NCI-H128 (cell line): ENCODE data around the gene HCRTR1.

Experiments
- DNase-seq: peaks from one replicate; lab custom pipeline; 2025; ENCODE audit not compliant: unreplicated experiment; lab: John Stamatoyannopoulos, UW

Gene HCRTR1

DNA sequence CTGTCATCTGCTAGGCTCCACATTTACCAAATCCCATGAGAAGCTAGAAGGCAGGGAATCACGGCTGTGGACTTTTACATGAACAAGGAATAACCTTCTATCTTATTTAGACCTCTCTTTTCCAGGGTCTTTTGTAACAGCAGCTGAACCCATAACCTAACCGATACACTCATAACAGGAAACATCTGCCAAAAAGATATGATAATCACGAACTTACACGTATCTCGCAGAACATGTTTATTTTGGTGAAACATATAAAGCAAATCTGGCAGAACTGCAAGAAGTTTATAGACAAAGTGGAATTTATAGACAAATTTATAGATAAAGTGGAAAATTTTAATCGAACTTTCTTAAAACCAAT lies 20.8 kb upstream of the HCRTR1 start:
- DNase-seq, result no peak

DNA sequence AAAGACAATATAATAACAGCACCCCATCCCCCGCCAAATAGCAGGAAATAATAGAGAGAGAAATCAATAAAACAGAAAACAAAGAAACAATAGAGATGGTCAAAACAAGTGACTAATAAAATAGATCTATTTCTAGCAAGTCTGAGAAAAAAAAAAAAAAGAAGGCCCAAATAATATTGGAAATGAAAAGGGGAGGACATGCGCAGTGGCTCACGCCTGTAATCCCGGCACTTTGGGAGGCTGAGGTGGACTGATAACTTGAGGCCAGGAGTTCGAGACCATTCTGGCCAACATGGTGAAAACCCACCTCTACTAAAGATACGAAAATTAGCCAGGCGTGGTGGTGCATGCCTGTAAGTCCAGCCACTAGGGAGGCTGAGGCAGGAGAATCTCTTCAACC lies 18.5 kb upstream of the HCRTR1 start:
- DNase-seq, result no peak

- DNase-seq, result no peak
These were observed 16.8 kb upstream of the HCRTR1 start for GRCh38 chr1:31600641-31601040.

- no peak for DNase-seq
These were observed 15.4 kb upstream of the HCRTR1 start for GRCh38 chr1:31602081-31602480.

GRCh38 chr1:31605908-31606427 lies 11.5 kb upstream of the HCRTR1 start:
- no peak for DNase-seq

DNA sequence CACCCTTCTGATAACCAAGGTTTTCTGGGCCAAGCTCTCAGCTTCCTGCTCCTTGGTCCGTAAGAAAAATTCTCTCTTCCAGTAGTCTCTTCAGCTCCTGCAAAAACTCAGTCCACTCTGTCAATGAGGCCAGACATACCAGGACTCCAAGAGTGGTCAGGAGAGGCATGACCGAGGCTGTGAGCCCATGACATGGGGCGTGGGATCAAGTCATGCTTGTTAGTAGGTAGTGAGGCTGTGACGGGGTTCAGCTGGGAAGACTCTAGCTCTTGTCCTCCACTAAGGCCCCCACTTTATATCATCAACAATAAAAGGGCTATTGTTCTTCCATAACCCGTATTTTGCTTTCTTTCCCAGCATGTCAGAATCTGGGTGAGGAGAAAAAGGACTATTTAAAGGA lies 10.1 kb upstream of the HCRTR1 start:
- DNase-seq, result no peak

- no peak for DNase-seq
These were observed 7.9 kb upstream of the HCRTR1 start for GRCh38 chr1:31609514-31610118.

- DNase-seq, result no peak
These were observed 3.0 kb upstream of the HCRTR1 start for GRCh38 chr1:31614414-31615005.

- DNase-seq, result no peak
These were observed 2.1 kb upstream of the HCRTR1 start for GRCh38 chr1:31615414-31615813.

DNA sequence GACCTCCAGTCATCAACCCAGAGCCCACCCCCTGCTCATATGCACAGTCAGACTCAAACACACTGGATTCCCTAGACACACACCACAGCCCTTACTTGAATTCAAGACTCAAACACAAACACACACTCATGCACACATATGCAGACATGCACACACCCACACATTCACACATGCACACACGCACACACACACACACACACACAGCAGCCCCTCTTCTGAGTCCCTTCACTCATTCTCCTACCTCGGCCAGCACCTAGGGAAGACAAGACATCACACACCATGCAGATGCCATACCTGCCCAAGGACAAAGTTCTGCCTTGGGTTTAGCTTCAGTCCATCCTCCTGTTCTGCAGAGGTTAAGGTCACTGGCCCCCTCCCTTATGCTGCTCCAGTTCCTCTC lies 1.6 kb upstream of the HCRTR1 start:
- no peak for DNase-seq

DNA sequence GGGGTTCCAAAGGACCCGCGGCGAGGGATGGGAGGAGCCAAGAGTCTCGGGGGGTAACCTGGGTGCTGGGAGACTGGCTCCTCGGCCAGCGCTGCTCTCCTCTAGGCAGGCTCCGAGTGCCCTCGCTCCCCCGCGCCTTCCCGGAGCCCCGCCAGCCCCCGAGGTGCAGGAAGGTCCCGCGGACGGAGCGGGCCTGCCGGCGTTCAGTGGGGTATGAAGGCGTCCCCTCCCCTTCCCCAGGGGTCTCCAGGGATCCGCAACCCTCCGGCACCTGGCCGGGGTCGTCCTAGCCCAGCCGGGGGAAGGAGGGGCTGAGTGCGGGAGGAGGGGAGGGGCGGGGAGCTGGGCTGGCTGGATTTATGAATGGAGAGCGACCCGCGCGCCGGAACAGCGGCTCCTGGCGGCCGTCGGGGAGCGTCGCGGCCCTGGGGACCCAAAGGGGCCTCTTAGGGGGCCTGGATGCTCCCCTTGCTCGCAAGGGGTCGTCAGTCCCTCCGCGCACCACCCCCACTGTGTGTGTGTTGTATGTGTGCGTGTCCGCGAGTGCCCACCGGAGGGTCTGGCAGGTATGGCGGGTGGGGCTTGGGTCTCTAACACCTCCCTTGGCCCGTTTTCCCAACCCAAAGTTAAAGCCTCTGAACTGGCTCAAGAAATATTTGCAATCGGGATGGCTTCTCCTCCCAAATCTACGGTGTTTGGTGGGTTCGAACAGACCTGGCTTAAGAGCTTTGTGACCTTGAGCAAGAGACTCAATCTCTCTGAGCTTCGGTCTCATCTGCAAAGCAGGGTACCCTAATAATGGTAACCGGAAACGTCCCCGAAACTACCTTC lies 642 bp downstream of the HCRTR1 start:
- DNase-seq, result no peak

DNA sequence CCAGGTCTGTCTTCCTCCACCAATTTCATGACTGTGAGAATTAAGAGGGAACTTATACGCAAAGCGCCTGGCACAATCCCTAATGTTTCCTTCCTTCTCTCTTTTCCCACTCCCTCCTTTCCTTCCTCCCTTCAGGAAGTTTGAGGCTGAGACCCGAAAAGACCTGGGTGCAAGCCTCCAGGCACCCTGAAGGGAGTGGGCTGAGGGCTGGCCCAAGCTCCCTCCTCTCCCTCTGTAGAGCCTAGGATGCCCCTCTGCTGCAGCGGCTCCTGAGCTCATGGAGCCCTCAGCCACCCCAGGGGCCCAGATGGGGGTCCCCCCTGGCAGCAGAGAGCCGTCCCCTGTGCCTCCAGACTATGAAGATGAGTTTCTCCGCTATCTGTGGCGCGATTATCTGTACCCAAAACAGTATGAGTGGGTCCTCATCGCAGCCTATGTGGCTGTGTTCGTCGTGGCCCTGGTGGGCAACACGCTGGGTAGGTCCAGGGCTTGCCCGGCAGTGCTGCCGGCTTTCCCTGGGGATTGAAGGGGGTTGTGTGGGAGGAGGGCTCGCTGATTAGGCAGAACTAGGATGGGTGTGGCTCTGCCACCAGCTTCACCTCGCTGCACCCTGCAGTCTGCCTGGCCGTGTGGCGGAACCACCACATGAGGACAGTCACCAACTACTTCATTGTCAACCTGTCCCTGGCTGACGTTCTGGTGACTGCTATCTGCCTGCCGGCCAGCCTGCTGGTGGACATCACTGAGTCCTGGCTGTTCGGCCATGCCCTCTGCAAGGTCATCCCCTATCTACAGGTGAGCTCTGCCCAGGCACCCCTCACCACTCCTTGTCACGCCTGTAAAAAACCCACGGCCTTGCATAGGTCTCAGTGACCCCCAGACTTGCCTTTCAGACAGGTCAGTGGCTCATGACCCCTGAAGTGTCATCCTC lies 1.7 kb downstream of the HCRTR1 start:
- no peak for DNase-seq

GRCh38 chr1:31620631-31621497 lies 3.4 kb downstream of the HCRTR1 start:
- no peak for DNase-seq

GRCh38 chr1:31621498-31621820 lies 4.0 kb downstream of the HCRTR1 start:
- DNase-seq, result no peak

DNA sequence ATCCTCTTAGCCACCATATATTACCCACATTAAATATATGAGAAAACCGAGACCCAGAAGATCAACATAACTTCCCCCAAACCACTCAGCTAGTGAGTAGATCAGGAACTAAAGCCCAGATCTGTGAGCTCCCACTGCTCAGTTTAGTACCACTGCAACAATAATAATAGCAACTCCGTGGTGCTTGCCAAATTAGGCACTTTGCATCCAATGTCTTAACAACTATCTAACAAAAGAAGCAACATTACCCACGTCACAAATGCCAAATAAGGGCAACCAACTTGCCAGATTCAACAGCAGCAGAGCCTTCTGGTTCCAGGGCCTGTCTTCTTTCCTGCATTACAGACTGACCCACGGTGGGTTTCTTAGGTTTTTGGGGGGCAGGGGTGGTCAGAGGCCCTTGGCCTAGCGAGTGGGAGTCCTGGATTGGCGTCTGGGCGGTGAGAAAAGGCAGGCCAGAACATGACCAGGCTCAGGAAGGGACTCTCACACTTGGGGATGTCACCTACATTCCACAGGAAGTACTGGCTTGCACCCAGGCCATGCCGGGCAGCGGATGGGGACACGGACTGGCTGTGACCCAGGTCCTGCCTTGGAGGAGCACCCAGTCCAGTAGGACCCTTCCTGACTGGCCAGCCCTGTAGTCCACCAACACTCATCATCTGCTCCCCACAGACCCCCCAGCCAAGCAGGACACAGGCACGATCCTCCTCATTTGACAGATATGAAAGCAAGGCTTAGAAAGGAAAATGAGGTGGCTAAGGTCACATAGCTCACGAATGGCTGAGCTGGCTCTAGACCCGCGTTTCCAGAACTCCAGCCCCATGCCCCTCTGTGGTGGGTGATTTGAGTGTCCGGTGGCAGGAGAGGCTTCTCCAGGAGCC lies 4.6 kb downstream of the HCRTR1 start:
- no peak for DNase-seq

DNA sequence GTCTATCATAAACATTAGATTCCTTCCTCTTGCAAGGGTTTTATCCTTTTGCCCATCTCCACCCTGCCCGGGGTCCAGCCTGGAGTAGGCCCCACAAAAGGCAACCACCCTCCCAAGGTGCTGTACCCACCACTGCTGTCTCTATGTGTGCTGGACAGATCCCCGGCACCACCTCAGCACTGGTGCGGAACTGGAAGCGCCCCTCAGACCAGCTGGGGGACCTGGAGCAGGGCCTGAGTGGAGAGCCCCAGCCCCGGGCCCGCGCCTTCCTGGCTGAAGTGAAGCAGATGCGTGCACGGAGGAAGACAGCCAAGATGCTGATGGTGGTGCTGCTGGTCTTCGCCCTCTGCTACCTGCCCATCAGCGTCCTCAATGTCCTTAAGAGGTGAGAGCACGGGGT lies 5.9 kb downstream of the HCRTR1 start:
- no peak for DNase-seq

DNA sequence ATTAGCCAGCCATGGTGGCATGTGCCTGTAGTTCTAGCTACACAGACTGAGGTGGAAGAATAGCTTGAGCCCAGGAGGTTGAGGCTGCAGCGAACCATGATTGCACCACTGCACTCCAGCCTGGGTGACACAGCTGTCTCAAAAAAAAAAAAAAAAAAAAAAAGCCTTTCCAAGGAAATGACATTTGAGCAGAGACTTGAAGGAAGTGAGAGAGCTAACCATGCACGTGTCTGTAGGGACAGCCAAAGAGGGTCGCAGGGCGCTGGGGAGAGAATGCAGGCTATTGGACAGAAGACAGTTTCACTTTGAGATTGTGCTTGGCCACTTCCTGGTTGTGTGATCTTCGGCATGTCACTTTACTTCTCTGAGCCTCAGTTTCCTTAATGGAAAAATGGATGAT lies 6.8 kb downstream of the HCRTR1 start:
- DNase-seq, result no peak

DNA sequence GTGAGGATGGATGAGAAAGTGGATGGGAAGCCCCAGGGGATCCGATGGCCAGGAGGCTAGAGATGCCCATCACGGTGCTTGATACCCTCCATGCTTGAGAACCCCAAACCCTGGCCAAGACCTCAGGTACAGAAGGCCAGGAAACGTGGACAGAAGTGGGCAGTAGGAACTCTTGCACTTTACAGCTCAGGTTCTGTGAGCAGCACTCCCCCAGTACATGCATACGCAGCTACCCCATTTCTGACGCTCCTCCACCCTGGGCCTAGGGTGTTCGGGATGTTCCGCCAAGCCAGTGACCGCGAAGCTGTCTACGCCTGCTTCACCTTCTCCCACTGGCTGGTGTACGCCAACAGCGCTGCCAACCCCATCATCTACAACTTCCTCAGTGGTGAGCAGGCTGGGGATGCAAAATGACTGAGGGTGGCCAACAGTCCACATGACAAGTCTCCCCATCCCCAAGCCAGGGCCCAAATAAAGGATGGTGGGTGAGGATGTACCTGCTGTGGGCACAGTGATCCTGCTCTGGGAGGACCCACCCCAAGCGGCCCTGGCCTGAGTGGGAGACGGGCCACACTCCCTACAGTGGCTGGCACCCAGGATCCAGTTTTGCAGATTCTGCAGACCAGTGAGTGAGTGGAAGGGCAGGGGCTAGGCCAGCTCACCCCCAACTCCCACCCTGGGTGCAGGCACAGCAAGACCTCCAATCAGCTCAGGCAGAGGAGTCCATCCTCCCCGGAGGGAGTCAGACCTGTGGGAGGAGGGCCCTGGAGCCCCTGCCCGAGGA lies 7.4 kb downstream of the HCRTR1 start:
- no peak for DNase-seq
